Activated CD8-positive, alpha-beta memory T cell treated with anti-CD3 and anti-CD28 coated beads for 36 hours (primary cell): ENCODE results near the gene IL10. TPM values are rescaled to one million over a fixed set of nuclear protein-coding genes. Genes with fewer than 3 reads are reported as not detected.

Source experiments
- CTCF ChIA-PET: fragments of 350-600 bp; sonication (Branson Sonifier 250); formaldehyde crosslinking; loops from one replicate; lab custom pipeline; 2021; ENCODE audit warnings: antibody characterized with exemption; lab: Charles Lee
- POLR2A ChIA-PET: fragments of 350-600 bp; sonication (Branson Sonifier 250); formaldehyde crosslinking; loops from one replicate; lab custom pipeline; 2021; ENCODE audit warnings: antibody characterized with exemption; lab: Charles Lee
- total RNA-seq, 2 experiments: library from RNA; stranded (reverse); gene quantifications; one replicate each; pipeline ENCODE4 v1.2.3, GENCODE V29; 2021

The IL10 gene
- total RNA-seq, 2 experiments from 2014 or later, result 6.2 to 6.4 TPM

- CTCF ChIA-PET, result interaction anchor here (0.9 to 2.0 kb wide), 4 partner anchors 38 to 183 kb away, joined by 3 to 7 read pairs (median 3); no protein-coding TSS in a partner anchor
- POLR2A ChIA-PET, result no interaction called here
Observed at GRCh38 chr1:206729507-206729906, 42.8 kb downstream of the IL10 start.

- POLR2A ChIA-PET, result no interaction called here
Observed at GRCh38 chr1:206729050-206729449, 43.2 kb downstream of the IL10 start.

GRCh38 chr1:206728697-206728987, 43.7 kb downstream of the IL10 start:
- ChIA-PET CTCF (interaction anchor here (0.9 to 6.8 kb wide), 3 partner anchors 15 to 184 kb away, joined by 3 to 32 read pairs (median 3); no protein-coding TSS in a partner anchor), POLR2A (no interaction called here)

More at GRCh38 chr1:206729050-206729449, 43.2 kb downstream of the IL10 start:
- CTCF ChIA-PET, result interaction anchor here (0.9 to 2.0 kb wide), 3 partner anchors 39 to 183 kb away, joined by 3 to 7 read pairs (median 3); no protein-coding TSS in a partner anchor

GRCh38 chr1:206727981-206728696, 44.2 kb downstream of the IL10 start:
- ChIA-PET CTCF (interaction anchor here (3.4 to 6.8 kb wide), 2 partner anchors 15 to 80 kb away, joined by 28 to 32 read pairs; no protein-coding TSS in a partner anchor), POLR2A (no interaction called here)

- CTCF ChIA-PET, result interaction anchor here (0.7 to 6.8 kb wide), 32 partner anchors 9 to 257 kb away, joined by 3 to 32 read pairs (median 4); partner anchors contain the start of genes FCMR and IL20
- POLR2A ChIA-PET, result no interaction called here
Observed at GRCh38 chr1:206725109-206725963, 47.0 kb downstream of the IL10 start.

GRCh38 chr1:206723805-206724472, 48.4 kb downstream of the IL10 start:
- POLR2A ChIA-PET, result no interaction called here
- CTCF ChIA-PET, result interaction anchor here (0.7 to 6.8 kb wide), 8 partner anchors 11 to 196 kb away, joined by 3 to 32 read pairs (median 6); partner anchors contain the start of gene DYRK3

GRCh38 chr1:206723462-206723804, 48.9 kb downstream of the IL10 start:
- ChIA-PET POLR2A (no interaction called here), CTCF (interaction anchor here (1.1 to 6.8 kb wide), 4 partner anchors 10 to 210 kb away, joined by 3 to 32 read pairs (median 3); partner anchors contain the start of gene DYRK3)

- POLR2A ChIA-PET, result no interaction called here
- CTCF ChIA-PET, result interaction anchor here (1.1 to 6.8 kb wide), 4 partner anchors 10 to 210 kb away, joined by 3 to 32 read pairs (median 3); partner anchors contain the start of gene DYRK3
Observed at GRCh38 chr1:206722751-206723461, 49.4 kb downstream of the IL10 start.

- ChIA-PET CTCF (no interaction called here), POLR2A (interaction anchor here (0.6 kb wide), 1 partner anchor 93 kb away, joined by 4 read pairs; no protein-coding TSS in a partner anchor)
Observed at GRCh38 chr1:206721454-206721853, 50.8 kb downstream of the IL10 start.

- ChIA-PET POLR2A (no interaction called here), CTCF (interaction anchor here (0.6 to 2.2 kb wide), 4 partner anchors 13 to 52 kb away, joined by 3 to 5 read pairs (median 4); no protein-coding TSS in a partner anchor)
Observed at GRCh38 chr1:206719169-206719839, 53.0 kb downstream of the IL10 start.

GRCh38 chr1:206717674-206717989, 54.7 kb downstream of the IL10 start:
- ChIA-PET POLR2A (no interaction called here), CTCF (interaction anchor here (1.3 to 2.7 kb wide), 3 partner anchors 9 to 27 kb away, joined by 3 to 7 read pairs (median 3); no protein-coding TSS in a partner anchor)

Other genes with a start within 250 kb of the IL10 start
- gene EIF2D, start 160.0 kb downstream of the IL10 start, total RNA-seq, result 100 to 1,000 TPM in 1 of 2 experiments, 10 to 100 TPM in 1; 97.9 to 100 TPM
- 10 to 100 TPM; 12.7 to 14.4 TPM for gene DYRK3, start 137.0 kb downstream of the IL10 start, total RNA-seq
- gene MAPKAPK2, start 87.6 kb downstream of the IL10 start, total RNA-seq, result 10 to 100 TPM; 86.9 to 87.3 TPM
- not detected for gene IL19, start 1.7 kb downstream of the IL10 start, total RNA-seq
- gene IL20, start 93.1 kb upstream of the IL10 start, total RNA-seq, result not detected
- gene IL24, start 124.9 kb upstream of the IL10 start, total RNA-seq, result 1 to 10 TPM; 1.3 to 2.2 TPM
- gene FCMR, start 149.4 kb upstream of the IL10 start, total RNA-seq, result 10 to 100 TPM; 53.1 to 56.4 TPM
- 1 to 10 TPM in 1 of 2 experiments, under 1 TPM in 1; 0.31 to 1.0 TPM for gene PIGR, start 174.0 kb upstream of the IL10 start, total RNA-seq
- gene FCAMR, start 198.0 kb upstream of the IL10 start, total RNA-seq, result not detected